Mesothelial cell of epicardium (in vitro differentiated cells): Measurements from ENCODE around the gene MEIS1. TPM values are rescaled to one million over a fixed set of nuclear protein-coding genes. Genes with fewer than 3 reads are reported as not detected.
A peak's percentile ranks its signal among the peaks of the same experiment; 100 is the strongest.

Experiments
- DNase-seq, 2 experiments: peaks; one replicate each; pipeline ENCODE4 v3.0.0; 2021; ENCODE audit warnings: low spot score in 2 of 2; ENCODE audit not compliant: unreplicated experiment in 2 of 2
- H3K27ac Mint-ChIP-seq: 2 replicates; pipeline ENCODE4 v1.8.0; 2021; ENCODE audit warnings: mixed read lengths
- H3K27me3 Mint-ChIP-seq: 2 replicates; pipeline ENCODE4 v1.8.0; 2021; ENCODE audit warnings: low read depth, mixed read lengths
- H3K36me3 Mint-ChIP-seq: 2 replicates; pipeline ENCODE4 v1.8.0; 2021; ENCODE audit warnings: mixed read lengths
- H3K4me1 Mint-ChIP-seq: 2 replicates; pipeline ENCODE4 v1.8.0; 2021; ENCODE audit warnings: mixed read lengths
- H3K4me3 Mint-ChIP-seq: 2 replicates; pipeline ENCODE4 v1.8.0; 2021; ENCODE audit warnings: mild to moderate bottlenecking, moderate library complexity, mixed read lengths
- H3K9me3 Mint-ChIP-seq: 2 replicates; pipeline ENCODE4 v1.8.0; 2021; ENCODE audit warnings: mixed read lengths
- CTCF ChIP-seq: fragments of 200-600 bp; sonication (generic); IDR thresholded peaks from one replicate; pipeline ENCODE4 v1.5.0; 2021; ENCODE audit warnings: antibody characterized with exemption; ENCODE audit not compliant: unreplicated experiment
- total RNA-seq: library from RNA; stranded (reverse); gene quantifications from 3 replicates; pipeline ENCODE4 v1.2.1, GENCODE V29; 2021

Gene MEIS1
- total RNA-seq, 1 donor from 2014 or later = 324 TPM

DNA sequence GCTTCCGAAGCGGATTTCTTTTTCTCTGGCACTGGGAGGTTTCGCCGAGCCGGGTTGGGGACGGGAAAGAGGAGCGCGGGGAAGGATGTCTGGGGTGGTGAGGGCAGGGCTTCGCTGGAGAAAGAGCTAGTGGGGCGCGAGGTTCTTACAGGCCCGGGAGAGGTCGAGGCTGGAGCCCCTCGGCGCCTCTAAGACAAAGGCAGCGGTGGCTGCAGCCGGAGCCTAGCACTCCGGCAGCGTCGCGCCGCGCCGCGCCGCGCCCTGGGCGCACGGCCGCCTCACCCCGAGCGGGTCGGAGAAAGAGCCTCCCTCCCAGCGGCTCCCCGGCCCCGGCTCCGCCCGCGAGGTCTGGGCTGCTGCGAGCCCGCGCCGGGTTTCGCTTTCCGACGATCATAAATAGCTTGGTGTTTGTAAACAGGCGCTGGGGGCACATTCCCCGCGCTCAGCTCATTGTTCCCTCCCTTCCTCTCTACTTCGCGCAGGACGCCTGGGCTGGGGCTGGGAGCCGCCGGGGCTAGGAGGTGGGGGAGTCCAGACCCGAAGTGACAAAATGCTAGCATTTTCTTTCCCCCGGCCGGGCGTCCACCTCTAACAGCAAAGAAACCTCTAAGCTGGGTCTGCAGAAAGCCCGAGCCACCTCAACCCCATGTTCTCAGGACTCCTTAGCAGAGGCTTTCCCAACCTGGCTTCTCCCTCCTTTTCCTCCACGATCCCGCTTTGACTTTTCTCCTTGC lies 813 bp upstream of the MEIS1 start:
- no peaks in the 10 kb centered on the region for H3K9me3 Mint-ChIP-seq
- peak overlapping the region; percentile 99 for H3K27ac Mint-ChIP-seq
- H3K4me1 Mint-ChIP-seq = peaks cover 22% of the 10 kb centered on the region
- TF ChIP-seq CTCF = no peak
- peaks cover 16% of the 10 kb centered on the region for H3K36me3 Mint-ChIP-seq
- peak overlapping the region; percentile 88 for H3K4me3 Mint-ChIP-seq
- no peaks in the 10 kb centered on the region for H3K27me3 Mint-ChIP-seq
- peak; percentile 27 to 68 for DNase-seq

DNA sequence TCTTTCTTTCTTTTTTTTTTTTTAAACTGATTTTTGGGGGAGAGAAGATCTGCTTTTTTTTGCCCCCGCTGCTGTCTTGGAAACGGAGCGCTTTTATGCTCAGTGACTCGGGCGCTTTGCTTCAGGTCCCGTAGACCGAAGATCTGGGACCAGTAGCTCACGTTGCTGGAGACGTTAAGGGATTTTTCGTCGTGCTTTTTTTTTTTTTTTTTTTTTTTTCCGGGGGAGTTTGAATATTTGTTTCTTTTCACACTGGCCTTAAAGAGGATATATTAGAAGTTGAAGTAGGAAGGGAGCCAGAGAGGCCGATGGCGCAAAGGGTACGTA lies 587 bp downstream of the MEIS1 start:
- peaks cover 24% of the 10 kb centered on the region for H3K4me1 Mint-ChIP-seq
- no peaks in the 10 kb centered on the region for H3K9me3 Mint-ChIP-seq
- H3K36me3 Mint-ChIP-seq = peaks cover 28% of the 10 kb centered on the region
- DNase-seq = no peak
- TF ChIP-seq CTCF = no peak
- H3K27ac Mint-ChIP-seq = peak overlapping the region; percentile 98
- peak overlapping the region; percentile 88 for H3K4me3 Mint-ChIP-seq
- H3K27me3 Mint-ChIP-seq = no peaks in the 10 kb centered on the region

GRCh38 chr2:66435963-66436362 lies 1.0 kb downstream of the MEIS1 start:
- TF ChIP-seq CTCF = no peak
- DNase-seq = no peak
- Mint-ChIP-seq H3K36me3 (peaks cover 33% of the 10 kb centered on the region), H3K27ac (peak overlapping the region; percentile 98), H3K4me1 (peaks cover 24% of the 10 kb centered on the region), H3K27me3 (no peaks in the 10 kb centered on the region), H3K4me3 (peak overlapping the region; percentile 88), H3K9me3 (no peaks in the 10 kb centered on the region)

DNA sequence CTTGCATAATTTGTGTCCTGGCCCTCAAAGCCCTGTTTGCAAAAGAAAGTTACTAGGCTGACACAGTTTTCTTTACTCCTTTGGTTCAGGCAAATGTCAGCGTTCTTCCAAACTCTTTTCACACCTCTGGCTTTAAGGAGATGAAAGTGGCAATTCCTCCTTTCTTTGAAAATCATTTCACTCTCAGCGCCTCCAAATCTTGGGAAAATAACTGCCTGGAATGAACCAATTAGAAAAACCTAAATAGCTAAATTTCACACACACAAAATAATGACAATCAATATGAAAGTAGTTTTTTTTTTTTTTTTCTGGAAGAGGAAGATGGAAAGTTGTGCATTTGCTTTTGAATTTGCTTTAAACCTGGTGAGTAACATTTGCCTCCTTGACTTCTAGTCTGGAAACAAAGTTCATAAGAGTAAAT lies 1.7 kb downstream of the MEIS1 start:
- Mint-ChIP-seq H3K27me3 (no peaks in the 10 kb centered on the region), H3K4me1 (peaks cover 26% of the 10 kb centered on the region), H3K9me3 (no peaks in the 10 kb centered on the region), H3K4me3 (peak overlapping the region; percentile 88), H3K36me3 (peaks cover 37% of the 10 kb centered on the region), H3K27ac (peak overlapping the region; percentile 98)
- no peak for DNase-seq
- TF ChIP-seq CTCF = no peak

DNA sequence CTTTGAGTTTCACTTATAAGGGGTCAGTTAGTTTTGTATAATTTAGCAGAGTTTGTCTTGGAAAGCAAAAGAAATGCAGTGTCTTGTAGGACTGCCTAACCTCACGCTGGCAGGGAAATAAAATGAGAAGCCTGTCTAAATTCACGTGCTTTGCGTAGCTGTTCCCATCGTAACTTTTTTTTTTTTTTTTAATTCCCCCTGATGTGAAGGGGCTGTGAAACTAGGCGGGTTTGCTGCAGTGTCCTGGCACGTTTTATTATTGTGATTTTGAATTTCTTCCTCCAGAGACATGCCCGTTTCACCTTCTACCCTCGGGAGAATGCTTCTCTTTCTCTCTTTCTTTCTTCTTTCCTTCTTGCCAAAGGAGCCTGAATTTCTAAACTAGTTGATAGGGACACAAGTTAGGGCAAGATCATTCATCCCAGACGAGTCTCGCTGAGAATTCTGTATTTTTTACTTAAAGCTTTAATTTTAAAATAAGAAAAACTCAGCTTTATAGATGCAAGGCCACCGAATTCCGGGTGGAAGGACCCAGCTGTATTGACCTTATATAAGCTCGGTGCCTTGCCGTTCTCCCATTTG lies 2.3 kb downstream of the MEIS1 start:
- no peaks in the 10 kb centered on the region for H3K27me3 Mint-ChIP-seq
- H3K4me1 Mint-ChIP-seq = peaks cover 28% of the 10 kb centered on the region
- peak overlapping the region; percentile 88 for H3K4me3 Mint-ChIP-seq
- H3K9me3 Mint-ChIP-seq = no peaks in the 10 kb centered on the region
- peaks cover 39% of the 10 kb centered on the region for H3K36me3 Mint-ChIP-seq
- no peak for DNase-seq
- no peak for TF ChIP-seq CTCF
- H3K27ac Mint-ChIP-seq = peak overlapping the region; percentile 98
